ENCODE data around the gene ZNF614.

DNA sequence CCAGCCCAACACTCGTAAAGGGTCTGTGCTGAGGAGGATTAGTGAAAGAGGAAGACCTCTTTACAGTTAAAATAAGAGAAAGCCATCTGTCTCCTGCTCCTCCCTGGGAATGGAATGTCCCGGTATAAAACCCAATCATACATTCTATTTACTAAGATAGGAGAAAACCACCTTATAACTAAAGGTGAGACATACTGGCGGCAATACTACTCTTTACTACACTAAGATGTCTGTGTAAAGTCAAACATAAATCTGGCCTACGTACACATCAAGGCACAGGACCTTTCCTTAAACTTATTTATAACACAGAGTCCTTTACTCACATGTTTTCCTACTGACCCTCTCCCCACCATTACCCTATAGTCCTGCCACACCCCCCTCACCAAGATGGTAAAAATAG, 44.8 kb downstream of the ZNF614 start:
- TF ChIP-seq GATA2 (IDR thresholded peaks at IDR 0.05; ENCODE audit: low read depth, low read length) = no peak
- TF ChIP-seq GATA3 (IDR thresholded peaks at IDR 0.05; ENCODE audit: low read depth, low read length) = no peak

All from SH-SY5Y (cell line).